ENCODE data around the gene CAT.
A peak's percentile ranks its signal among the peaks of the same experiment; 100 is the strongest.

Gene CAT

DNA sequence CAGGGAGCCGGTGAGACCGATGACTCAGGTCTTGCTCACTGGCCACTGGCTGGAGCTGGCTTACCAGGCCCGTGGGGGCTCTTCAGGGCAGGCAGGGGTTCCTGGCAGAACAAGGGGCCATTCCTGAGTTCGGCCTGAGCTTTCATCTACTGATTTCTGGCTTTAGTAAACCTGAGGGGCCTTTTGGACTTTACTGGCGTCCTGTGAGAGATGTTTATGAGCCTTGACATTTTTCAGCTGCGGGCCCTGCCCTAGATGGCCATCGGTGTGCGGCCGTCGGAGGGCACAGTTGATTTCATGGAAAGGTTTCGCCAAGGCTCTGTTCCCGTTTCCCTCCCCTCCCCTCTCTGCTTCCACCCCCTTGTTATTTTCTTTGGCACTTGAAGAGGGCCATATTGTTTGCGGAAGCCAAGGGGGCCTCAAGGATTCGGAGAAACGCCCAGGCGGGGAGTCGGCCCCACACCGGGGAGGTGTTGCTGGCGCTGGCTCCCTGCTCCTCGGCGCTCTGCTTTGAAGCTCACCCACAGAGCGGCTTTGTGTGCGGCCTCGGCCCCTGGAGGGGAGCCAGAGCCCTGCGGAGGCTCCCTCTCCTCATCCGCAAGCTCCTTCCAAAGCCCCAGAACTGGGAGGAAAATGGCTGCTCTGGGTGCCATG lies 57.1 kb downstream of the CAT start:
- DNase-seq (ENCODE audit: low read depth) = no peak

DNA sequence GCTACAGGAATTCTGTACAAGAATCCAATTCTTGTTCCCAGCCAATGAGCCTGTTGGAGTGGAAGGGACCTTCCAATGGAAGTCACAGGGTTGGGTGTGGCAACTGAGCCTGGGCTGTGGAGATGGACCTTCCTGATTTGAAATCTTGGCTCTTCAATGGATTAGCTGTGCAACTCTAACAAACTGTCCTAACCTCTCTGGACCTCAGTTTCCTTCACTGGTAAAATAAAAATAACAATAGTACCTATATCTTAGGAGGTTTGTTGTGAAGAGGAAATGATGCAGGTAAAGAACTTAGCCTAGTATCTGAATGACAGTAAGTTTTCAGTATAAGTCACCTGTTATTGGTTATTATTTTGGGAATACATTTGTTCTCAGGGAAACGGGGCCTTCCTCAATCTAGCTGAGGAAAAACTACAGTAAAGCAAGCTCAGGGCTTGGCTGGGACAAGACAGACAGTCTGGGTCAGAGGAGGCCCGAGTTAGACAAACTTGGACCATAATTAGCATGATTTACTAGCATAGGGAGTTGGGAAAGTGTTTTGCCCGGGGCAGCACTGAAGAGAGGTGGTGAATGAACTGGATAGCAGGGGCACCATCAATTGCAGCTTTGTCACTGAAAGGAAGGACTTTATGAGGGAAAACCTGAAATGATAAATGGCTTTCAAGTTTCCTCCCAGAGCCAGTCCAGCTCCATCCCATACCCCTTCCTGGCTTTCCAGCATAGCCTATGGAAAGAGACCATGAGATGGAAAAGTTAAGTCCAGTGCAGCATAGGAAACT lies 61.2 kb downstream of the CAT start:
- DNase-seq (ENCODE audit: low read depth) = no peak

GRCh38 chr11:34501500-34501899 lies 62.8 kb downstream of the CAT start:
- DNase-seq (ENCODE audit: low read depth) = no peak

DNA sequence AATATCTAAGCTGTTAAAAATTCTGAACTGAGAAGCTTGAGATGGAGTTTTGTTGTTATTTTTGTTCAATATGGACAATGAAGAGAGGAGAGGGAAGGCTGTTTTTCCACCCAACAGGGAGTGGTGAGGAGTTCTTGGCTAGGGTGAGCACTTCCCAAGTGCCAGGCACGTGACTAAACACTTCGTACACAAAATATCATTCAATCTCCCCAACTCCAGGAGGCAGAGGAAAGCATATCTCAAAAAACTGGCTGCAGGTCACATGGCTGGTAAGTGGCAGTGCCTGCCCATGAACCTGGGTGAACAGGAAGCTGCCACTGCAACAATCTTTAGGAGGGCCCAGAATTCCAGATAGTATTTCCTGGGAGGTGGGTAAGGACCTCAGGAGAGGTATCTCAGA lies 63.2 kb downstream of the CAT start:
- DNase-seq (ENCODE audit: low read depth) = no peak

- no peak for DNase-seq (ENCODE audit: low read depth)
Measured at GRCh38 chr11:34502949-34503348, 64.2 kb downstream of the CAT start.

- DNase-seq (ENCODE audit: low read depth) = no peak
Measured at GRCh38 chr11:34505874-34506273, 67.1 kb downstream of the CAT start.

DNA sequence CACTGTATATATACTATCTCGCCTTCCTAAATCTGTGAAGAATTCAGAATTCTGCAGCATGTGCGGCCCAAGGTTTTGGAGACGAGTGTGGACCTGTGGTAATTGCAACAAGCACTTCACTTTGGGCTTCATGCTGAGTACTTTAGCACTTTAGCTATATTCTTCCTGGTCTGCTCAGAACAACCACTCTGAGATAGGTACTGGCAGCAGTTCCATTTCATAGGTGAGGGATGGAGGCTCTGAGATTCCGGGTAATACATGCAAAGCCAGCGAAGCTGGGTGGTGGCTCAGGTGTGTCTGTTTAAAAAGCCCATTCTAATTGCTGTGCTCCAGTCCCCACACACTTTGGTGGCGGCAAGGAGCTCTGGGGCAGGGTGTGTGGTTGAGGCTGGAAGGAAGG lies 68.4 kb downstream of the CAT start:
- DNase-seq (ENCODE audit: low read depth) = no peak

DNA sequence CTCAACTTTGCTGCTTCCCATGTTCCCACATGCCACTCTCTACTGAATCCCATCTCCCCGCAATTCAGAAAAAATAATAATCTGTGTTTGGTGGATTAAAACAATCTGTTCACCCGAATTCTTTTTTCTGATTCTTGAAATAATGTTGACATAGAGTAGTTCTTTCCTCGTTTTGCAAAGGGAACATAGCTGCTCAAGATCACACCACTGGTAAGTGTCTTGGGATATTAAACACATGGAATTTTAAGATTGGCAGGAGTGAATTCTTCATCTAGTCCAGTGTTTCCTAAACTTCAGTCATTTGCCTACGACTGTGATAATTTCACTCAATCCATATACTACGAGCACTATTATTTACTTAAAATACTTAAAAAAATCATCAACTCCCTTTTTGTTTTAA lies 68.9 kb downstream of the CAT start:
- DNase-seq (ENCODE audit: low read depth) = no peak

DNA sequence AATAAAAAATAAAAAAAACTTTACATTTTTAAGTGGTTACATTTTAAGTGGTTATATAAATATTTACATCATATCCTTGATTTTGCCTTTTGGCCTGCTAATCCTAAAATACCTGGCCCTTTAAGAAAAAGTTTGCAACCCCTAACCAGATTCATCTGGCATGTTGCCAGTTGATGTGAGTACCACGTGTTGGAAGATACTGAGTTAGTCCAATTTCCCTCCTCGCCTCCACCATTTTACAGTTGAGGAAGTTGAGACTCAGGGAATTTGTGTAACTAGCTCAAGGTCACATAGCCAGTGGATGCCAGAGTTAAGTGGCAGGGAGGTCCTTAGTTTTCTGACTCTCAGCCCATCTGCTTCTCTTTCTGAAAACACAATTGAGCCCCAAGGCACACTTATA lies 69.8 kb downstream of the CAT start:
- DNase-seq (ENCODE audit: low read depth) = no peak

DNA sequence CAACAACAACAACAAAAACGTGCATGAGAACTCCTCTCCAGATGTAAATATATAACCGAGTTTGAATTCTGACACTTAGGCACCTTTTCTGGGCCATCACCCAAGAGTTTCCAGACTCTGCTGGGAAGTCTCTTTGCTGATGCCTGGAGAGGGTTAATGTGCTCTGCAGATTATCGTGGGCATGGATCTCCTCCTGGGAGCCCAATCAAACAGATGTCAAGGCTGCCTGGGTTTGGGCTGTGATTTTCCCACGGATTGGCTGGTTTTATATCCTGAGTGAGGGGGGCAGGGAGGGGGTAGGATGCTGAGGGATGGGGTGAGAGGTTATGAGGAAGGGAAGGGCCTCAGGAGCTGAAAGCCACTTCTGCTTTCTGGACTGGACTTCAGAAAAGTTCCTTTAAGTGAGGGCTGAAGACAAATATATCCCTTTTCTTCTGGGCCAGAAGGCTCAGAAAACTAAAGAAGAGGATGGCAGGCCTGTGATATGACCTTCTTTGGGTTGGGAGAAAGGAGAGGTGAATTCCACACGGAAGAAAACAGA lies 70.7 kb downstream of the CAT start:
- DNase-seq (ENCODE audit: low read depth) = no peak

DNA sequence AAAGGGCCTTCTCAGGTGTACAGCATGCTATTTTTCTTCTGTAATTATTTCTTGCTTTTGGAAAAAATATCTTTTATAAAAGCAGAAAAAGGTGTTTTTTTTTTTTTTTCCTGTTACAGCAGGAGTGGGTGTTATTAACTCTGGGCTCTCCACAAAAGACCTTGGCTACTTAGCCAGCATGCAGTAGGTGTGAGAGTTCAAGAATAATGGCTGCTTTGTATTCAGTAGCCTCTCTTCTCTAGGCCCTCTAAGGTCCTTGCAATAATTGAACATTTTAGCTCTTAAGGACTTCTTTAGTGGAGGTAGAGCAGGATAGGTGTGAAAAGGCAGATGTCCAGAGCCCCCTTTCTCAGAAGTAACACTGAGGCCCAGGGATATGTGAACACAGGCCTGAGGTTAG lies 71.5 kb downstream of the CAT start:
- no peak for DNase-seq (ENCODE audit: low read depth)

GRCh38 chr11:34510673-34511072 lies 71.9 kb downstream of the CAT start:
- no peak for DNase-seq (ENCODE audit: low read depth)

DNA sequence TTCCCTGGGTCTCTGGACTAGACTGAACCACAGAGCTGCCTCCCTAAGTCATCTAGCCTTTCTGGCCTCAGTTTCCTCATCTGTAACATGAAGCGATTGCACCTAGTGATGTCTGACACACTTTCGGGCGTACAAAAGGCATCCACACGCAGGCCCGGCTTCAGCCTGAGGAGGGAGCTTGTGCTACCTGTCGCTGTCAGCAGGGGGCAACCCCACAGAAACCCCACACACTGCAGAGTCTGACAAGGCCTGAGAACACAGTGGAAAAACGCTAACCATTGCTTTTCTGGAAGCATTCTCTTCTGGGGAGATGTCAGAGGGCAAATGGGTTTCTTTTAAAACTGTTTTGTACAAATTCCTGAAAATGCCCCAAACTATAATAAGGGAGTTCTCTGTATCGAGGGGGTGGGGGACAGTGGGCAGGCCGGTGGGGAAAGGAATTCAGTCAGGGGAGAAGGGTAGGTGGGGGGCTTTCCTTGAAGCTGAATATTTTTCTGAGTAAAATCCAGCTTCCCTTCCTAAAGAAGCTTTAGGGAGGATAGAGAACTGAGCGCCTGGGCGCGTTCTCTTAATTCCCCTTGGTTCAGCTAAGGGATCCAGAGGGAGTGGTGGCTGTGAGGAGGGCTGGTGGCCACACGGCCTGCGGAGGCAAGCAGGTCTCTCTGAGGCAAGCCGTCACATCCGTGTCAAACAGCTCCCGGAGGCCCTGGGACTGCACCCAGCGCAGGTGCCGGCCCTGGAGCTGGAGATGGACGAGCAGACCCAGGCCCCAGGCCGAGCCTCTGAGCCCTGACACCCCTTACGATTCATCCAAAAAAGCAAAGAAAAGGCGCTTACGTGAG lies 74.3 kb downstream of the CAT start:
- peak; percentile 30 for DNase-seq (ENCODE audit: low read depth)

DNA sequence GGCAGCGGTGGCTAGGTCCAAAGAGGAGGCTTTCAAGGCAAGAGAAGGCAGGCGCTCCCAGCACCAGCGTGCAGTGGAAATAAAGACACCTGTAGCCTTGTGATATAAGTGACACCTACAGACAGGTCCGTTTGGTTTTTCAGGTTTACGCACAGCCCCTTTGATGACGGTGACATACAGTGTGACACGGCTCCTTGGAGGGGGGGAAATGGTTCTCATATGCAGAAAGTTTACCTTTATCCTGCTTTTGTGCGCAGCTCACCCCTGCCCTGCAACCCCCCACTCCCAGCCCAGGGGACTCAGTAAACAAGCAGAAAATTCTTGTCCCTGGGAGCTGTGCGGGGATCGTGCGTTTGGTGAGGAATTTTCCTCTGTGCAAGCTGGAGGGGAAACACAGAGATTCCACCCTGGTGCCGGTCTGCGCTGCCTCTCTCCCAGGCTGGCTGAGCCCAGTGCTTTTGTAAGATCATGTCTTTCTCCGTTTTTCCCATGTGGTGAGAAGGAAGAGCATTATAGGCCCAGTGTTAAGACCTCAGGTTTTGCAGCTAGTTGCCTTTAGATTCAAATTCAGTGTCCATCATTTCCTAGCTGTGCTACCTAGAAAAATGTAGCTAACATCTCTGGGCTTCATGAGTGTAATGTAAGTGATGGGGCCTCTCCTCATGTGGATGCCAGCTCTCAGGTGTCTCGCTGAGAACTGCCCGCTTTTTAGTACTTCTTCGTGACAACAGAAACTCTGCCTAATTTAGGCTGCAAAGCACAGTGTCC lies 75.1 kb downstream of the CAT start, which contains the start of gene ELF5:
Gene ELF5, minus strand, starts transcription at position 113 of the 768 bp plus-strand sequence. CDS start 8,045 bp downstream, outside the sequence.
- DNase-seq (ENCODE audit: low read depth) = no peak

GRCh38 chr11:34514597-34514996 lies 75.9 kb downstream of the CAT start:
- DNase-seq (ENCODE audit: low read depth) = no peak

GRCh38 chr11:34516247-34517040 lies 77.7 kb downstream of the CAT start:
- no peak for DNase-seq (ENCODE audit: low read depth)

- no peak for DNase-seq (ENCODE audit: low read depth)
Measured at GRCh38 chr11:34519595-34520235, 81.0 kb downstream of the CAT start.

- no peak for DNase-seq (ENCODE audit: low read depth)
Measured at GRCh38 chr11:34521265-34521664, 82.5 kb downstream of the CAT start.
